Urinary bladder (tissue), 4 donors: ENCODE results near the gene ACTN2. TPM values are rescaled to one million over a fixed set of nuclear protein-coding genes. Genes with fewer than 3 reads are reported as not detected.

Source experiments
- DNase-seq: peaks from one replicate; pipeline ENCODE4 v3.0.0-alpha.2; 2015; ENCODE audit errors: extremely low spot score
- H3K27ac ChIP-seq: one replicate; pipeline ENCODE4 v1.5.1; 2013; ENCODE audit warnings: low read depth, mild to moderate bottlenecking, moderate library complexity
- H3K36me3 ChIP-seq: one replicate; pipeline ENCODE4 v1.6.1; 2013; ENCODE audit warnings: mild to moderate bottlenecking, moderate library complexity; ENCODE audit not compliant: insufficient read depth
- H3K4me1 ChIP-seq: one replicate; pipeline ENCODE4 v1.6.1; 2013; ENCODE audit warnings: mild to moderate bottlenecking, moderate library complexity; ENCODE audit not compliant: insufficient read depth
- H3K4me3 ChIP-seq: one replicate; pipeline ENCODE4 v1.5.1; 2013; ENCODE audit warnings: low read depth, low read length
- WGBS: extraction: QIAGEN DNeasy Blood & Tissue Kit; methylation state at CpG from one replicate; pipeline ENCODE4 v1.1.7; 2013; 5-methylcytosine and 5-hydroxymethylcytosine counted together
- polyA plus RNA-seq: library from polyadenylated mRNA; stranded (reverse); fragments of 200-250 nt; gene quantifications from one replicate; pipeline ENCODE4 v1.2.3, GENCODE V29; 2013
- total RNA-seq: library from RNA; depleted of rRNA; stranded (reverse); fragments of >200 nt; gene quantifications from one replicate; pipeline ENCODE4 v1.2.3, GENCODE V29; 2014
- donor health status: healthy with polysubstance abuse.
- donor health status: healthy.

The ACTN2 gene
- total and polyA plus RNA-seq, 2 donors = 12.8 to 14.2 TPM

- no peaks in the 10 kb centered on the region for H3K36me3 ChIP-seq
- no peak for DNase-seq
- 96% methylated on average over 3 of the region's 3 CpGs for WGBS
Observed at GRCh38 chr1:236677641-236678235, 8.6 kb upstream of the ACTN2 start.

GRCh38 chr1:236681219-236681618 lies 5.1 kb upstream of the ACTN2 start:
- H3K4me1 ChIP-seq = peaks cover 1% of the 10 kb centered on the region
- H3K27ac ChIP-seq = no peak overlapping the region
- no peaks in the 10 kb centered on the region for H3K36me3 ChIP-seq
- 43% methylated on average over 3 of the region's 3 CpGs for WGBS
- no peak overlapping the region for H3K4me3 ChIP-seq
- DNase-seq = no peak

More at GRCh38 chr1:236677641-236678235, 8.6 kb upstream of the ACTN2 start:
- Histone ChIP-seq H3K27ac (no peak overlapping the region), H3K4me1 (no peaks in the 10 kb centered on the region), H3K4me3 (no peak overlapping the region)

GRCh38 chr1:236685205-236685916 lies 938 bp upstream of the ACTN2 start:
- WGBS = 82% methylated on average over 12 of the region's 12 CpGs
- no peaks in the 10 kb centered on the region for H3K36me3 ChIP-seq
- no peak overlapping the region for H3K27ac ChIP-seq
- no peak overlapping the region for H3K4me3 ChIP-seq
- H3K4me1 ChIP-seq = peaks cover 1% of the 10 kb centered on the region
- no peak for DNase-seq

- Histone ChIP-seq H3K36me3 (no peaks in the 10 kb centered on the region), H3K4me3 (peak overlapping the region; percentile 38), H3K27ac (no peak overlapping the region), H3K4me1 (peaks cover 1% of the 10 kb centered on the region)
- WGBS = 10% methylated on average over 31 of the region's 31 CpGs
- no peak for DNase-seq
Observed at GRCh38 chr1:236686815-236687160, 489 bp downstream of the ACTN2 start.

- peaks cover 1% of the 10 kb centered on the region for H3K4me1 ChIP-seq
- 60% methylated on average over 8 of the region's 8 CpGs for WGBS
- no peaks in the 10 kb centered on the region for H3K36me3 ChIP-seq
- no peak overlapping the region for H3K4me3 ChIP-seq
- no peak for DNase-seq
- H3K27ac ChIP-seq = no peak overlapping the region
Observed at GRCh38 chr1:236687273-236687672, 974 bp downstream of the ACTN2 start.

- Histone ChIP-seq H3K27ac (no peak overlapping the region), H3K36me3 (no peaks in the 10 kb centered on the region), H3K4me1 (peaks cover 1% of the 10 kb centered on the region), H3K4me3 (no peak overlapping the region)
- 77% methylated on average over 4 of the region's 4 CpGs for WGBS
- no peak for DNase-seq
Observed at GRCh38 chr1:236688705-236689104, 2.4 kb downstream of the ACTN2 start.

- H3K4me3 ChIP-seq = no peak overlapping the region
- no peaks in the 10 kb centered on the region for H3K36me3 ChIP-seq
- no peak for DNase-seq
- no peak overlapping the region for H3K27ac ChIP-seq
- WGBS = 78% methylated on average over 11 of the region's 11 CpGs
- H3K4me1 ChIP-seq = peaks cover 1% of the 10 kb centered on the region
Observed at GRCh38 chr1:236689713-236690569, 3.6 kb downstream of the ACTN2 start.

GRCh38 chr1:236691348-236691747 lies 5.0 kb downstream of the ACTN2 start:
- no peak overlapping the region for H3K4me3 ChIP-seq

GRCh38 chr1:236692128-236692527 lies 5.8 kb downstream of the ACTN2 start:
- Histone ChIP-seq H3K4me3 (no peak overlapping the region), H3K36me3 (no peaks in the 10 kb centered on the region), H3K4me1 (no peaks in the 10 kb centered on the region), H3K27ac (no peak overlapping the region)
- no peak for DNase-seq
- WGBS = 58% methylated on average over 3 of the region's 3 CpGs

More at GRCh38 chr1:236691348-236691747, 5.0 kb downstream of the ACTN2 start:
- no peak for DNase-seq
- H3K4me1 ChIP-seq = no peaks in the 10 kb centered on the region
- 84% methylated on average over 5 of the region's 5 CpGs for WGBS
- no peak overlapping the region for H3K27ac ChIP-seq
- no peaks in the 10 kb centered on the region for H3K36me3 ChIP-seq

GRCh38 chr1:236692742-236693141 lies 6.4 kb downstream of the ACTN2 start:
- Histone ChIP-seq H3K36me3 (no peaks in the 10 kb centered on the region), H3K4me3 (no peak overlapping the region), H3K27ac (no peak overlapping the region), H3K4me1 (no peaks in the 10 kb centered on the region)
- 84% methylated on average over 10 of the region's 10 CpGs for WGBS
- DNase-seq = no peak

- no peak for DNase-seq
- no peak overlapping the region for H3K4me3 ChIP-seq
- no peak overlapping the region for H3K27ac ChIP-seq
- H3K36me3 ChIP-seq = no peaks in the 10 kb centered on the region
- H3K4me1 ChIP-seq = no peaks in the 10 kb centered on the region
- 50% methylated on average over 6 of the region's 6 CpGs for WGBS
Observed at GRCh38 chr1:236699366-236699765, 13.1 kb downstream of the ACTN2 start.

- no peaks in the 10 kb centered on the region for H3K4me1 ChIP-seq
- no peak overlapping the region for H3K4me3 ChIP-seq
- no peak overlapping the region for H3K27ac ChIP-seq
- WGBS = 84% methylated on average over 2 of the region's 2 CpGs
- DNase-seq = no peak
- no peaks in the 10 kb centered on the region for H3K36me3 ChIP-seq
Observed at GRCh38 chr1:236700903-236701302, 14.6 kb downstream of the ACTN2 start.

- WGBS = 87% methylated on average over 3 of the region's 3 CpGs
- no peak for DNase-seq
- Histone ChIP-seq H3K27ac (no peak overlapping the region), H3K4me1 (no peaks in the 10 kb centered on the region), H3K36me3 (no peaks in the 10 kb centered on the region), H3K4me3 (no peak overlapping the region)
Observed at GRCh38 chr1:236701782-236702181, 15.5 kb downstream of the ACTN2 start.
